ENCODE data around the gene YY1. TPM values are rescaled to one million over a fixed set of nuclear protein-coding genes. Genes with fewer than 3 reads are reported as not detected.
A peak's percentile ranks its signal among the peaks of the same experiment; 100 is the strongest.

Gene YY1
- total and polyA plus RNA-seq, 2 of the 8 experiments (the other 6 are each of a cell fraction or from before 2014, with no cell fraction given) = 26.4 to 106 TPM

DNA sequence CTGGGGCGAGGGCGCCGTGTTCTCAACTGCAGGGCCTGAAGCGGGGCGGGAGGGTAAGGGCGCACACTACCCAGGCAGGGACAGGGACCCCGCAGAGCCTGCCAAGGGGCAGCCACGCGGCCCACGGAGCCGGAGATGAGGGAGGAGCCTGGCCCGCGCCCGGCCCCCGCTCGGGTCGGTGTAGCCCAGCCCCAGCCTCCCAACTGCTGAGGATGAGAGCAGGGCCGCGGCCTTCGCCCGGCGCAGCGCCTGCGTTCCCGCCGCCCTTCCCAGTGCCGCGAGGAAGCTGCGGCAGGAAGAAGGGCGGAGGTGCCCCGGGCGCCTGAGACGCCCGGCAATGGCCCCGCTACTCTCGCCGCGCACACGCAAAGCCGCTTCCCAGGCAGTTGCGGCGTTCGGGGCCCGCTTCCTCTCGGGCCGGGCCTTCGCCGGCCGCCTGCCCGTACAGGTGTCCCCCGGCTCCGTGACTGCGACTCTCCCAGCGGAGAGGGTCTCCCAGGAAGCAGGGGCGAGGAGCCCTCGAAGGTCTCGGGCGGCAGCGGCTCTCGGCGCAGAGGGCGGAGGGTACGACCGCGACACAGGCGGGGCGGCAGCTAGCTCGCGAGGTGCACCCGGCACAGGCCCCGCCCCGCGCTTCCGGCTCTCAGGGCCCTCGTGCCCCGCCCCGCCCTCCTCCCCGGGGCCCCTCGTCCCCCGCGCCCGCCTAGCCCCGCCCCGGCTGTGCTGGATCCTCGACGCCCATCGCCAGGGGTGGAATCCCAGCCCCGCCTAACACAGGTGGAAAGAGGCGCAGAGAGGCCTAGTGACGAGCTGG, 24.8 kb upstream of the YY1 start:
- Histone ChIP-seq H3K9me3 (ENCODE audit: insufficient read depth in 2 of 2, low read depth in 1 of 2, low read length in 1 of 2) (no peaks in the 10 kb centered on the region), H2BK12ac (ENCODE audit: low read depth, low read length) (0 out of 2 replicates have a peak overlapping the region, but pooled peaks have one; percentile 23), H2AFZ (ENCODE audit: low read length) (peak overlapping the region; percentile 91; the same call in 1 of the 2 replicates), H3K36me3 (ENCODE audit: control insufficient read depth in 2 of 4, insufficient read depth in 4 of 4, low read length in 3 of 4) (no peaks in the 10 kb centered on the region), H3K4ac (replicated peaks; ENCODE audit: insufficient read length, low read depth, low read length) (no peak overlapping the region), H2AK5ac (ENCODE audit: low read depth, low read length) (no peak overlapping the region), H2BK120ac (replicated peaks; ENCODE audit: low read depth, low read length) (no peak overlapping the region), H3K56ac (replicated peaks; ENCODE audit: insufficient read length, low read depth, low read length) (peak overlapping the region; percentile 90), H3K4me2 (ENCODE audit: insufficient read depth in 1 of 2, low read depth in 2 of 2, low read length in 2 of 2) (peak overlapping the region; percentile 67 to 93), H3K4me3 (ENCODE audit: extremely low read depth in 1 of 4, insufficient read depth in 2 of 4, low read depth in 3 of 4, low read length in 4 of 4) (peak overlapping the region; percentile 67 to 98 (median 71)), H4K8ac (ENCODE audit: extremely low read depth, insufficient read depth, low read length) (peak overlapping the region; percentile 96), H3K23me2 (ENCODE audit: low read depth, low read length) (peaks cover 5% of the 10 kb centered on the region; the same call in 1 of the 2 replicates), H3K18ac (ENCODE audit: extremely low read depth, low read length) (peak overlapping the region; percentile 90), H2BK5ac (ENCODE audit: low read depth, low read length) (peak overlapping the region; percentile 73; the same call in 1 of the 2 replicates), H2BK15ac (ENCODE audit: low read length) (no peak overlapping the region), H4K20me1 (replicated peaks in 1 of 2; ENCODE audit: control insufficient read depth in 1 of 2, insufficient read depth in 2 of 2, low read length in 2 of 2) (no peaks in the 10 kb centered on the region), H3K27me3 (replicated peaks in 1 of 4; ENCODE audit: control insufficient read depth in 3 of 4, extremely low read depth in 1 of 4, insufficient read depth in 3 of 4, low read length in 3 of 4) (no peaks in the 10 kb centered on the region; a peak in 1 of 7 replicates), H3K27ac (ENCODE audit: low read depth, low read length) (peak overlapping the region; percentile 90), H3K79me2 (ENCODE audit: control insufficient read depth in 1 of 2, insufficient read depth in 2 of 2, low read length in 2 of 2) (peaks cover 1 to 18% of the 10 kb centered on the region in 2 experiments; a peak in 3 of 4 replicates), H4K5ac (ENCODE audit: insufficient read length, low read depth, low read length) (peak overlapping the region; percentile 73), H3K79me1 (ENCODE audit: low read depth, low read length) (peaks cover 6% of the 10 kb centered on the region), H3K23ac (ENCODE audit: insufficient read length) (no peak overlapping the region), H2BK20ac (ENCODE audit: low read length) (no peak overlapping the region), H4K91ac (replicated peaks; ENCODE audit: insufficient read length, low read length) (peak overlapping the region; percentile 77), H3K9ac (replicated peaks in 1 of 4; ENCODE audit: extremely low read depth in 1 of 4, low read depth in 3 of 4, low read length in 3 of 4) (peak overlapping the region; percentile 68 to 89 (median 86)), H3K14ac (ENCODE audit: insufficient read length) (no peak overlapping the region), H3K4me1 (replicated peaks in 1 of 4; ENCODE audit: control insufficient read depth in 3 of 4, insufficient read depth in 4 of 4, low read length in 3 of 4) (peaks cover 4 to 8% (median 7%) of the 10 kb centered on the region in 4 experiments; a peak in 5 of 7 replicates)
- FAIRE-seq = no peak
- peak; percentile 71 to 92 for DNase-seq (ENCODE audit: low read depth in 1 of 2, low spot score in 2 of 2)
- WGBS, 2 experiments (ENCODE audit: extremely low coverage in 1 of 2, insufficient coverage in 1 of 2, insufficient read length in 1 of 2, insufficient replicate concordance in 2 of 2, low coverage in 1 of 2, low lambda C conversion rate in 2 of 2, missing lambda C conversion rate in 1 of 2) = 4% methylated on average over 57 of the region's 90 CpGs; no CpG with 5 or more reads in 1 of the 2 experiments
- ChIA-PET CTCF (ENCODE audit: partially characterized antibody) (interaction anchor here (1.0 to 1.6 kb wide), 9 partner anchors 10 to 59 kb away, joined by 3 to 7 read pairs (median 4); no protein-coding TSS in a partner anchor), POLR2A (ENCODE audit: partially characterized antibody) (interaction anchor here (0.7 to 3.1 kb wide), 9 partner anchors 9 to 81 kb away, joined by 3 to 18 read pairs (median 5); no protein-coding TSS in a partner anchor)
- TF ChIP-seq ZNF274 (IDR thresholded peaks at IDR 0.05; ENCODE audit: borderline replicate concordance, extremely low read depth, low read length) (no peak), GABPA (IDR thresholded peaks at IDR 0.05; ENCODE audit: borderline replicate concordance, insufficient read depth, low read length) (no peak; the same call in 1 of the 2 replicates), RBBP5 (IDR thresholded peaks at IDR 0.05; ENCODE audit: borderline replicate concordance, low read depth, low read length) (peak; percentile 74; the same call in 1 of the 2 replicates), EP300 (IDR thresholded peaks at IDR 0.05; ENCODE audit: borderline replicate concordance in 1 of 2, low read depth in 2 of 2, low read length in 2 of 2) (no peak), SIN3A (conservative IDR thresholded peaks at IDR 0.05 in 1 of 2, IDR thresholded peaks at IDR 0.05 in 1 of 2; ENCODE audit: low read depth in 1 of 2, low read length in 2 of 2) (no peak), CEBPB (IDR thresholded peaks at IDR 0.05; ENCODE audit: low read depth, low read length) (no peak), TAF1 (IDR thresholded peaks at IDR 0.05; ENCODE audit: low read depth, low read length) (peak; percentile 82), EZH2 (IDR thresholded peaks at IDR 0.05; ENCODE audit: low read depth, low read length, severe bottlenecking) (no peak), EGR1 (IDR thresholded peaks at IDR 0.05; ENCODE audit: borderline replicate concordance, low read depth, low read length) (no peak), CREB1 (IDR thresholded peaks at IDR 0.05) (no peak; the same call in 1 of the 2 replicates), NRF1 (IDR thresholded peaks at IDR 0.05; ENCODE audit: low read depth, low read length) (no peak)
